ENCODE measurements around the gene SPTLC3. TPM values are rescaled to one million over a fixed set of nuclear protein-coding genes. Genes with fewer than 3 reads are reported as not detected.
"Not testable (repeated sequence)": the region's sequence is repeated elsewhere in the genome, so short reads cannot be mapped to it uniquely, and the experiment has no call there.

Gene SPTLC3
- total RNA-seq (2014; rRNA removed; shearing (Covaris generic)): 1.5 and 3.8 TPM in 2 replicates

- DNase-seq (ENCODE audit: low spot score): peak; percentile 45
Observed at GRCh38 chr20:13008761-13009681, at the start of gene SPTLC3. TSS of gene SPTLC3 (plus strand) at chr20:13008972. CDS start at chr20:13009268, 296 bp downstream.

GRCh38 chr20:12961725-12962124, 47.0 kb upstream of the SPTLC3 start:
- DNase-seq (ENCODE audit: low spot score): no peak

DNA sequence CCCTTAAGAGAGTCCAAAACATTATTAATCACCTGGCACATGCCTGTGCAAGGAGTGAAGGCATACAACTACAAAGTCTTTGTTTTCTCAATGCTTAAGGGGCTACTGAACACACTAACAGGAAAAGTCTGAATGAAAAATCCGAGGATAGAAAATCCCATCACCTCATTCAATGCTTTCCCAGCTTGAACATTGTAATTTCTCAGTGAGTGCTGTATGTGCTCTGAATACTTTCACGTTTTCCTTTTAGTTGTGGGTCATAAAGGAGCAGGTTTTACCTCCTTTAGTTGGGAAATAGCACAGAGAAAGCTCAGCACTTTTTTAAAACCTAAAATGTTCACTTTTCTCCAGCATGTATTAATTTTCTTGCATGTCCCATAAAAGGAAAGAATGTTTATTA, 45.9 kb upstream of the SPTLC3 start:
- DNase-seq (ENCODE audit: low spot score): no peak

DNA sequence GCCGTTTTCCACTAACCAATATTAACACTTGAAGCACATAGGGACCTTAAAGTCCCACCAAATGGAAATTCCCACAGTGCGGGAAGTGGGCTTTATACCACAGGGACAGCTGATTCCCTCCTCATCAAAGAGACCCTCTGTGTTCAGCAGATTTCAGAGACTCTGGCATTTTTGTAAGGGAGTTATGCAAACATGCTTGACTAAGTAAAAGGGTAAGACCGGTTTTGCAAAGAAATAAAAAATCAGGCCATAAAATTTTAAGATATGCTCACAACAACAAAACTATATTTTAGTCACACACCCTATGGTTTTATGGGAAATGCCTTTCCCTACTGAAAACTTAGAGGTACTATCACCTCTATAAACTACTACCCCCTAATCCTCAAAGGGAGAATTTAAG, 45.4 kb upstream of the SPTLC3 start:
- DNase-seq (ENCODE audit: low spot score): no peak

- DNase-seq (ENCODE audit: low spot score): no peak
Observed at GRCh38 chr20:12965212-12965869, 43.4 kb upstream of the SPTLC3 start.

- no peak for DNase-seq (ENCODE audit: low spot score)
Observed at GRCh38 chr20:12965870-12966251, 42.9 kb upstream of the SPTLC3 start.

DNA sequence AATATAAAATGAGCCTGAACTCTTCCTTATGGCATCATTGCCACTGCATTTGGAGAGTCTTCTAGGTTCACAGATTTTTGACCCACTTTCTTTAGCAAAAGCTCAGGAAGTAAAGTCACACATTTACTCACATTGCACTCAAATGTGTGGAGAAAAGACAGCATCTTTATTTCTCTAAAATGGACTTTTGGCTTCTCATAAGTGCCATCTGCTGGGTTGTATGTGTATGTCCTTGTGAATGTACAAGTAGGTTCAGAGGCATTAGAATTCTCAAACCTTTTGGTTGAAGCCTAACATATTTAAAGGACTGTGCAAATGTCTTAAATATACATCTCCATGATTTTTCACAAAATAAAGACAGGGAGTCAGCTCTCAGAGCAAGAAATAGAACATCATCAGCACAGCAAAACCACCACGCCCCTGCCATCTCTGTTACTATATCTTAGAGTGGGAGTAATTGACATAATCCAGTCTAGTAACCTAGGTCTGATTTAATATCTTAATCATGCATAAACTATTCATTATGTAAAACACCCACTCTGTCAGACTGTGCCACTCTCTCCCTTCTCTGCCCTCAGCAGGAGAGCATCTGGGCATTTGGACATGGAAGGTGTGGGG, 42.2 kb upstream of the SPTLC3 start:
- peak; percentile 23 for DNase-seq (ENCODE audit: low spot score)

- DNase-seq (ENCODE audit: low spot score): no peak
Observed at GRCh38 chr20:12967932-12968331, 40.8 kb upstream of the SPTLC3 start.

GRCh38 chr20:12968472-12968871, 40.3 kb upstream of the SPTLC3 start:
- no peak for DNase-seq (ENCODE audit: low spot score)

DNA sequence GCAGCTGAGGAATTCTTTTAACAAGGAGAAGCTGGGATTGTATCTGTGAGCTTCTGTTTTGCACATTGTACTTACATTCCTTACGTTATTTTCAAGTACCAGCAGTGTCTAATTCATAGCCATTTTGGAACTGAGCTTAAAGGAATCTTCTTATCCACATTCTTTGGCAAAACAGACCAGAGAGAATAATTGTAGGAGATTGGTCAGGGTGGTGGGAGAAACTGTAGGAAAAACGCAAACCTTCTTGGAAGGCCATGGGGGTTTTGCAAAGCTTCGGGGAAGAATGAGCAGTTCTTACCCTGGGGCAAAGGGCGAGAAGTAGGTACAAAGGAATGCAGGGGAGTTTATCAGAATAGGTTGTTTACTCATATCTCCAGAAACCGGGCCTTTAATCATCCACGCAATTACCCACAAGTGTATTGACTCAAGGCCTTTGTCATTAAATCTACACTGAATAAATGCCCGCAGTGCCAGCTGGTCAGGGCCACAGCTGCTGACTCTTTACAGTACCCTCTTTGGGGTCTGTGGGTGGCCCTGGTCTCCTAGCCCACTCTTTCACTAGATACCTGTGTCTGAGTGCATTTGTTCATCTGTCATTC, 39.6 kb upstream of the SPTLC3 start:
- no peak for DNase-seq (ENCODE audit: low spot score)

- DNase-seq (ENCODE audit: low spot score): peak; percentile 25
Observed at GRCh38 chr20:12970372-12970821, 38.4 kb upstream of the SPTLC3 start.

DNA sequence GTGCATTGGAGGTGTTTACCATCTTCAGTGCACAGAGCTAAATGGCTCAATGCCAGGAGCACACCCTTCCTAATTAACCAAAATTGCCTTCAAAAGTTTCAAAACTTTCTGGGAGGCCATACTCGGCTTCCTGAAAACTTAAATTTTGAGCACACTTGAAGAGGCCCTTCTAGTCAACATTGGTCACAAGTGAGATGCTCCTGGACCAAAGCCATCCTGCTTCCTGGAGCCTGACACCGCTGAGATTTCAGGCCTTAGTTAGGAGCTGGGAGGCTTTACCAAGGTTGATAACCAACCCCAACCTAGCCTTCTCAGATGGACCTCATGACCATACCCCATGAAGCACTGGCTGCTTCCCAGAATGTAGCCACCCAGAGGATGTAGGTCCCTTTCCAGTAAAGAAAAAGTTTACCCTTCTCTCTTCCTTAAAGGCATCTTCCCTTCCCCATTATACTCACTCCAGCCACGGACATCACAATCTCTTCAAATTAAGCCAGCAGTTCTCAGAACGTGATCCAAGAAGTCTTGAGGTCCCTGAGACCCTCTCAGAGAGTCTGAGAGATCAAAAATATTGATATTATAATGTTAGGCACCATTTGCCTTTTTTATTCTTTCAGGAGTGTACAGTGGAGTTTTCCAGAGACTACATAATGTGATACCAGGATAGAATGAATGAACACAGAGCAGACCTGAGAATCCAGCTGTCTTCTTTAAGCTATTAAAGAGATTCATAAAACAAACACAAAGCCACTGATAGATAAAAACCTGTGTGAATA, 32.8 kb upstream of the SPTLC3 start:
- no peak for DNase-seq (ENCODE audit: low spot score)

DNA sequence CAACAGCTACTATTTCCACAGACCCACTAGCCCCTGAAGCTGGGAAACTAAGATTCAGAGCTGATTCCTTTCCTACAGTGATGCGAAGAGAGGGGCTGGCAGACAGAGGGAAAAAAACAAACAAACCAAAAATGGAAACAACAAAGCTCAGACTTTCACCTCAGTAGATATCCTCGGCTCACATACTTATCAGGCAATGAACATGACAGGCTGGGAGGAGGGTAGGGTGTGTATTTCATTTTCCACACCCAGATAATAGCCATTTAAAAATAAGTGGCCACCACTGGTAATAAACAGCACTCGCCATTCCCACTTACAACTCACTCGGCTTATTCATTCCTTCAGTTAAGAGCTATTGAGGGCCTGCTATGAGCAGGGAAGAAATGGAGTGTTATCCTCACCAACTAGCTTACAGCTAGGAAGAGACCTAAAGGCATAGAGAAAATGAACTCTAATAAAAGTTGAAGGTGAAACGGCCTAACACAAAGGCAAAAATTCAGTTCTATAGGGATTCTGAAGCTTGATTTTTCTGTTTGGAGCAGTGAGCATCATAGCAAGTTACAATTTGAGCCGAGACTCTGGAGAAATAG, 32.0 kb upstream of the SPTLC3 start:
- DNase-seq (ENCODE audit: low spot score): no peak

DNA sequence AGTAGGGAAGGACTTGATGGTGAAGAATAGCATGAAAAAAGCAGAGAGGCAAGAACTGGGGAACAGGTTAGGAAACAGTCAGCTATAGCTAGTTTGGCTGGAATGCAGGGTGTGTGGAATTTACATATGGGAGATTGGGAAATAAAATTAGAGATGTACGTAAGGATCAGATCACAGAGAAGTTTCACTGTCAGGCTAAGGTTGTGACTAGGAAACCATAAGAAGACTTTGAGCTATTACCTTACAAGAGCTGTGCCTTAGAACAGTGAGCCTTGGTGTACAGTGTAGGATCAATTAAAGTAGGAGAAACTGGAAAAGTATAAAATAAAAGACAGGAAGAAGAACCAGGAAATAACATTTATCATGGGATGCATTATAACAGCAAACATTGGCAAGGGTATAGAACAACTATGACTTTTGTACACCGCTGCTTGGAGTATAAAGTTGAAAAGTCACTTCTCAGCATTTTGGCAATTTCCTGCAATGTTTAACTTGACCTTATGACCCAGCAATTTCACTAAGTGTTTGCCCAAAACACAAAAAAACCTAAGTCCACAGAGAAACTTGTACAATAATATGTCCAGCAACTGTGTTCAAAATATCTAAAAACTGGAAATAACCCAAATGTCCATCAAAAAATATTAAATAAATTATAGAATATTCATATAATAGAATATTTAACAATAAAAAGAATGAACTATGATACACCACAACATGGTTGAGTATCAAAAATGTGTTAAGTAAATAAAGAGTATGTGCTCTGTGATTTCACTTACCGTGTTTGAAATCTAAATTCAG, 31.2 kb upstream of the SPTLC3 start:
- DNase-seq (ENCODE audit: low spot score): no peak

DNA sequence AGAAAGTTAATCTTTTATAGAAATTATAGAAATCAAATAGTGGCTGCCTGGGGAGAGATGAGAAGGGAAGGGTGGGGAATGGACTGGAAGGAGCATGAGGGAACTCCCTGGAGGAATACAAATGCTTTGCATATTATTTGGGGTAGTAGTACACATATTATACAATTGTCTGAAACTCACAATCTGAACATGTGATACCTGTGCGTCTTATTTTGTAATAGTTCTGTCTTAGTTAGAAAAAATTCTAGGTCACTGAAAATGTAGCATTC, 30.7 kb upstream of the SPTLC3 start:
- no peak for DNase-seq (ENCODE audit: low spot score)

- DNase-seq (ENCODE audit: low spot score): no peak
Observed at GRCh38 chr20:12978613-12979495, 29.9 kb upstream of the SPTLC3 start.

- DNase-seq (ENCODE audit: low spot score): not testable (repeated sequence)
Observed at GRCh38 chr20:12979713-12980112, 29.1 kb upstream of the SPTLC3 start.

- no peak for DNase-seq (ENCODE audit: low spot score)
Observed at GRCh38 chr20:12982098-12982497, 26.7 kb upstream of the SPTLC3 start.

- DNase-seq (ENCODE audit: low spot score): no peak
Observed at GRCh38 chr20:12984069-12984765, 24.6 kb upstream of the SPTLC3 start.
